HepG2 (cell line): Measurements from ENCODE around the gene ENPP7. TPM values are rescaled to one million over a fixed set of nuclear protein-coding genes. Genes with fewer than 3 reads are reported as not detected.

Experiments
- ATAC-seq: fragments of 200-7000 bp; cut with Tn5 transposase; 3 replicates; pipeline ENCODE4 v1.9.1; 2020; ENCODE audit warnings: mild to moderate bottlenecking, moderate library complexity
- BruUV-seq: library from RNA; stranded (reverse); fragments of 400-500 nt; replicated peaks from 2 replicates; lab custom pipeline; 2021; lab: Mats Ljungman, UMichigan
- CTCF ChIA-PET: fragments of 300-600 bp; formaldehyde crosslinking; extraction: SDS; loops from one replicate; lab custom pipeline; 2021; ENCODE audit warnings: low total read pairs, inconsistent platforms, low intra/inter-chr PET ratio; lab: Yijun Ruan, JAX
- POLR2A ChIA-PET: fragments of 350-600 bp; sonication (Branson Sonifier 250); formaldehyde crosslinking; loops from one replicate; lab custom pipeline; 2020; ENCODE audit warnings: antibody characterized with exemption, inconsistent platforms; lab: Yijun Ruan, JAX
- DNase-seq: peaks from one replicate; pipeline ENCODE4 v3.0.0-alpha.2; 2015; ENCODE audit warnings: low spot score
- FAIRE-seq: peaks from 3 replicates; lab custom pipeline; 2011; peaks lifted over from hg19 to GRCh38; lab: Jason Lieb, UNC
- H2AFZ ChIP-seq: one replicate; pipeline ENCODE4 v1.6.1; 2011; ENCODE audit warnings: low read length, inconsistent platforms
- H3K27ac ChIP-seq: fragments of 300-600 bp; 3 replicates; pipeline ENCODE4 v1.8.0; 2011; ENCODE audit warnings: mixed run types, mild to moderate bottlenecking, mixed read lengths, low read length, inconsistent platforms; ENCODE audit not compliant: insufficient read depth; ENCODE audit errors: extremely low read length
- H3K27me3 ChIP-seq, 2 experiments: fragments of 200-600 bp in 1 of 2; 2 replicates in 1 of 2; 3 replicates in 1 of 2; pipeline versions ENCODE4 v1.6.0 to v1.8.0; 2011; ENCODE audit warnings: low read length in 2 of 2, mild to moderate bottlenecking in 2 of 2, moderate library complexity in 2 of 2, inconsistent platforms in 1 of 2; ENCODE audit not compliant: insufficient read depth in 2 of 2, control insufficient read depth in 1 of 2
- H3K36me3 ChIP-seq, 2 experiments: fragments of 200-600 bp in 1 of 2; replicated peaks in 1 of 2; 2 replicates in 1 of 2; 3 replicates in 1 of 2; pipeline versions ENCODE4 v1.5.1 to v1.8.0; 2011; ENCODE audit warnings: low read length in 2 of 2, inconsistent platforms in 1 of 2; ENCODE audit not compliant: insufficient read depth in 2 of 2, control insufficient read depth in 1 of 2
- H3K4me1 ChIP-seq: 2 replicates; pipeline ENCODE4 v1.5.1; 2012; ENCODE audit warnings: low read length, inconsistent platforms; ENCODE audit not compliant: insufficient read depth
- H3K4me2 ChIP-seq: 2 replicates; pipeline ENCODE4 v1.6.0; 2011; ENCODE audit warnings: low read depth, low read length, inconsistent platforms
- H3K4me3 ChIP-seq, 3 experiments: fragments of 200-600 bp in 1 of 3; sonication (generic), shearing (Covaris generic) in 1 of 3; replicated peaks in 1 of 3; 2 replicates each; pipeline ENCODE4 v1.5.1; 2011 to 2016; ENCODE audit warnings: low read length in 3 of 3, inconsistent platforms in 2 of 3, low read depth in 2 of 3, mild to moderate bottlenecking in 2 of 3, control low read depth in 1 of 3, mixed read lengths in 1 of 3; ENCODE audit not compliant: insufficient read depth in 1 of 3
- H3K79me2 ChIP-seq: one replicate; pipeline ENCODE4 v1.6.1; 2011; ENCODE audit warnings: low read length, inconsistent platforms; ENCODE audit not compliant: insufficient read depth
- H3K9ac ChIP-seq: 2 replicates; pipeline ENCODE4 v1.6.0; 2011; ENCODE audit warnings: mild to moderate bottlenecking, low read depth, low read length, inconsistent platforms; ENCODE audit not compliant: insufficient read depth
- H3K9me3 ChIP-seq: 2 replicates; pipeline ENCODE4 v1.5.1; 2012; ENCODE audit warnings: mild to moderate bottlenecking, low read length
- H4K20me1 ChIP-seq: 2 replicates; pipeline ENCODE4 v1.6.0; 2011; ENCODE audit warnings: inconsistent platforms, mild to moderate bottlenecking, low read length, moderate library complexity; ENCODE audit not compliant: insufficient read depth
- CREB1 ChIP-seq, 2 experiments: fragments of 450-650 bp in 1 of 2; IDR thresholded peaks; 2 replicates each; pipeline ENCODE4 v1.6.1; 2016 to 2017; ENCODE audit warnings: control low read depth in 1 of 2, mild to moderate bottlenecking in 1 of 2, missing compliant biosample characterization in 1 of 2, missing genetic modification characterization in 1 of 2
- GABPB1 ChIP-seq: IDR thresholded peaks from 2 replicates; pipeline ENCODE4 v1.6.1; 2016; ENCODE audit warnings: mild to moderate bottlenecking, missing genetic modification reagents, moderate library complexity, missing compliant biosample characterization
- GFI1 ChIP-seq: sonication (generic); formaldehyde crosslinking; IDR thresholded peaks from 2 replicates; pipeline ENCODE4 v1.5.0; 2020; ENCODE audit warnings: missing genetic modification reagents, mild to moderate bottlenecking, borderline replicate concordance
- SCMH1 ChIP-seq: sonication (generic); formaldehyde crosslinking; IDR thresholded peaks from 2 replicates; pipeline ENCODE4 v1.9.0; 2021; ENCODE audit warnings: missing genetic modification reagents, mild to moderate bottlenecking, borderline replicate concordance
- SP1 ChIP-seq, 2 experiments: fragments of 450-650 bp in 1 of 2; sonication (generic) in 1 of 2; formaldehyde crosslinking in 1 of 2; IDR thresholded peaks; 2 replicates each; pipeline versions ENCODE4 v1.4.0 to v1.6.1; 2016 to 2020; ENCODE audit warnings: missing genetic modification reagents in 1 of 2
- ZMYM2 ChIP-seq: sonication (generic); formaldehyde crosslinking; IDR thresholded peaks from 2 replicates; pipeline ENCODE4 v1.8.0; 2022; ENCODE audit warnings: mild to moderate bottlenecking, missing genetic modification reagents
- ZNF451 ChIP-seq: sonication (generic); formaldehyde crosslinking; IDR thresholded peaks from 2 replicates; pipeline ENCODE4 v1.5.0; 2020; ENCODE audit warnings: mild to moderate bottlenecking, missing genetic modification reagents
- ZNF724P ChIP-seq: sonication (generic); formaldehyde crosslinking; IDR thresholded peaks from 2 replicates; pipeline ENCODE4 v1.8.0; 2022; ENCODE audit warnings: missing genetic modification reagents, borderline replicate concordance
- ZNF780A ChIP-seq: sonication (generic); formaldehyde crosslinking; IDR thresholded peaks from 2 replicates; pipeline ENCODE4 v1.8.0; 2022; ENCODE audit warnings: mild to moderate bottlenecking, missing genetic modification reagents, moderate library complexity
- WGBS: methylation state at CpG from one replicate; pipeline ENCODE4 v1.1.6; 2017; ENCODE audit warnings: low lambda C conversion rate; 5-methylcytosine and 5-hydroxymethylcytosine counted together
- in situ Hi-C: cut with HindIII; loops from 2 replicates; pipeline ENCODE4 v1.10.0; 2017; ENCODE audit warnings: low pct_unique_long_range_greater_than_20kb; ENCODE audit not compliant: extremely low pct_ligation_motif_present
- intact Hi-C: fragments of 100-400 bp; cut with micrococcal nuclease; formaldehyde crosslinking; loops from one replicate; pipeline ENCODE4 v1.10.0; 2022; ENCODE audit not compliant: unreplicated experiment
- polyA plus RNA-seq, 8 experiments: library from polyadenylated mRNA; depleted of rRNA in 3 of 8; stranded (reverse) in 7 of 8; unstranded in 1 of 8; fragments of >200 nt; fragmentation: Illumina TruSeq in 4 of 8; extraction: Trizol in 4 of 8; gene quantifications; 2 replicates each; pipeline versions ENCODE4 v1.2.1 to v1.2.3, GENCODE V29; 2011 to 2016; ENCODE audit warnings: low read depth in 4 of 8, missing spikeins in 1 of 8, mixed read lengths in 1 of 8; ENCODE audit not compliant: insufficient read depth in 1 of 8
- total RNA-seq, 5 experiments: library from RNA; depleted of rRNA; stranded (reverse); fragments of >200 nt; fragmentation: Illumina TruSeq; extraction: Trizol; gene quantifications; 2 replicates each; pipeline ENCODE4 v1.2.3, GENCODE V29; 2016; ENCODE audit warnings: low read depth in 1 of 5
- TF ChIP-seq, protein P1 (sequence below): sonication (generic); formaldehyde crosslinking; IDR thresholded peaks from 2 replicates; pipeline ENCODE4 v1.4.0; 2020; ENCODE audit warnings: missing genetic modification reagents
- TF ChIP-seq, protein P2 (sequence below): sonication (generic); IDR thresholded peaks from 2 replicates; pipeline ENCODE4 v1.6.1; 2016; ENCODE audit warnings: low read depth, borderline replicate concordance
- TF ChIP-seq, protein P3 (sequence below): IDR thresholded peaks from 2 replicates; pipeline ENCODE4 v1.6.1; 2012; ENCODE audit warnings: inconsistent platforms

Gene ENPP7
- total and polyA plus RNA-seq, 2 of the 13 experiments (the other 11 are each of a cell fraction or from before 2014, with no cell fraction given) = 1.1 to 2.2 TPM

DNA sequence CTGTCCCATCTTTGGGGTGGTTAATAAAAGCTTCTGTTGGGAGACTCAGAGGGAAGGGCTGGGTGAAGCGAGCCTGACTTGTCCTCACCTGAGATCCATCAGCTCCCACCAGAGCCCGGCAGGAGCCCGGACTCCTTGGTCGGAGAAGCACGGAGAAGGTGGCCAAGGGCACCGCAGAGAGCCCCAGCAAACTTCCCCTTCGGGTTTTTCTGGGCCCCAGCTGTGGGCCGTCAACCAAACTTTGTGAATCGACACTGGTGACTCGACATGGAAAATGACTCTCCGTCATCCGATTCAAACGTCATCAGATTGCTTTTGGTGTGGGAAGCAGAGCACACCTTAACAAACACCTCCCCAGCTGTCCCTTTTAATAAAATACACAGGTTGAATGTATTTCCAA is 21.4 kb downstream of the ENPP7 start:
- Histone ChIP-seq H3K4me1 (peaks cover 49% of the 10 kb centered on the region), H3K27me3 (peaks cover 8 to 34% of the 10 kb centered on the region in 2 experiments), H3K36me3 (no peaks in the 10 kb centered on the region), H3K9me3 (no peaks in the 10 kb centered on the region), H3K4me3 (no peak overlapping the region), H3K4me2 (no peak overlapping the region), H4K20me1 (no peaks in the 10 kb centered on the region), H3K27ac (no peak overlapping the region), H2AFZ (no peak overlapping the region), H3K9ac (no peak overlapping the region), H3K79me2 (no peaks in the 10 kb centered on the region)
- intact Hi-C loops (no loop called here), in situ Hi-C loops (no loop called here)
- no peak for FAIRE-seq
- DNase-seq = no peak
- ChIA-PET CTCF (interaction anchor here (0.6 kb wide), 1 partner anchor 240 kb away, joined by 3 read pairs; no protein-coding TSS in a partner anchor), POLR2A (interaction anchor here (2.4 kb wide), 1 partner anchor 8 kb away, joined by 6 read pairs; no protein-coding TSS in a partner anchor)
- ATAC-seq = no peak
- WGBS = 65% methylated on average over 13 of the region's 13 CpGs
- BruUV-seq = no TSS peak
- TF ChIP-seq ZNF451 (CRISPR knock-in tag) (no peak), ZNF724P (CRISPR knock-in tag) (no peak), SCMH1 (CRISPR knock-in tag) (no peak), CREB1 (IDR thresholded peaks at IDR 0.05) (peak; percentile 35; the same call in 1 of the 2 replicates), CREB1 (CRISPR knock-in tag; IDR thresholded peaks at IDR 0.05) (no peak), ZNF780A (CRISPR knock-in tag) (no peak), SP1 (IDR thresholded peaks at IDR 0.05) (no peak), SP1 (CRISPR knock-in tag; IDR thresholded peaks at IDR 0.05) (no peak)

DNA sequence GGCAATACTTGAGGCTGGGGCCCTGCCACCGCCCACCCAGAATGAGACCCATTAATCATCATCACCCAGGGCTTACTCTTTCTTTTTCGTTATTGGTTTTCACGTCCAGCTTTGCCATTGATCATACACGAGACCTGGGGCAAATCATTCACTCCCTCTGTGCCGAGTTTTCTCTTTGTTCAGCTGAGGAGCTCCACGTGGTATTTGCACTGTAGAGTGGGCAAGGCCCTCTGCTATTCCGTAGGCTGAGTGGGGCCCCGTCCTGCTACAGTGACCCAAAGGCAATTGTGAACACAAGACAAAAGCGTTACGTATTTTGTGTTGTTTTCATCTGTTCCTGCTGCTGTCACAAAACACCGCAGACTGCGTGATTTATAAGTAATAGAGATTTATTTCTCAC is 23.6 kb downstream of the ENPP7 start:
- Histone ChIP-seq H3K27ac (no peak overlapping the region), H3K36me3 (no peaks in the 10 kb centered on the region), H3K79me2 (no peaks in the 10 kb centered on the region), H3K4me2 (peak overlapping the region; percentile 19; the same call in 1 of the 2 replicates), H2AFZ (no peak overlapping the region), H3K27me3 (peaks cover 3 to 13% of the 10 kb centered on the region in 2 experiments), H3K4me3 (no peak overlapping the region), H3K9me3 (no peaks in the 10 kb centered on the region), H3K9ac (no peak overlapping the region), H3K4me1 (peaks cover 35% of the 10 kb centered on the region), H4K20me1 (no peaks in the 10 kb centered on the region)
- ATAC-seq (peak; percentile 43; the same call in 1 of the 3 replicates), DNase-seq (no peak), FAIRE-seq (no peak)
- no TSS peak for BruUV-seq
- intact Hi-C loops (no loop called here), in situ Hi-C loops (no loop called here)
- 31% methylated on average over 12 of the region's 12 CpGs for WGBS
- ChIA-PET POLR2A (interaction anchor here (1.3 to 1.6 kb wide), 2 partner anchors 8 to 12 kb away, joined by 3 to 4 read pairs; no protein-coding TSS in a partner anchor), CTCF (no interaction called here)
- TF ChIP-seq ZMYM2 (CRISPR knock-in tag) (0 out of 2 replicates have a peak, but pooled peaks have one; percentile 38), GABPB1 (no peak), GFI1 (CRISPR knock-in tag) (no peak)
- TF ChIP-seq, protein P1, sequence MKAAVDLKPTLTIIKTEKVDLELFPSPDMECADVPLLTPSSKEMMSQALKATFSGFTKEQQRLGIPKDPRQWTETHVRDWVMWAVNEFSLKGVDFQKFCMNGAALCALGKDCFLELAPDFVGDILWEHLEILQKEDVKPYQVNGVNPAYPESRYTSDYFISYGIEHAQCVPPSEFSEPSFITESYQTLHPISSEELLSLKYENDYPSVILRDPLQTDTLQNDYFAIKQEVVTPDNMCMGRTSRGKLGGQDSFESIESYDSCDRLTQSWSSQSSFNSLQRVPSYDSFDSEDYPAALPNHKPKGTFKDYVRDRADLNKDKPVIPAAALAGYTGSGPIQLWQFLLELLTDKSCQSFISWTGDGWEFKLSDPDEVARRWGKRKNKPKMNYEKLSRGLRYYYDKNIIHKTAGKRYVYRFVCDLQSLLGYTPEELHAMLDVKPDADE (CRISPR knock-in tag) = no peak
- TF ChIP-seq, protein P2, sequence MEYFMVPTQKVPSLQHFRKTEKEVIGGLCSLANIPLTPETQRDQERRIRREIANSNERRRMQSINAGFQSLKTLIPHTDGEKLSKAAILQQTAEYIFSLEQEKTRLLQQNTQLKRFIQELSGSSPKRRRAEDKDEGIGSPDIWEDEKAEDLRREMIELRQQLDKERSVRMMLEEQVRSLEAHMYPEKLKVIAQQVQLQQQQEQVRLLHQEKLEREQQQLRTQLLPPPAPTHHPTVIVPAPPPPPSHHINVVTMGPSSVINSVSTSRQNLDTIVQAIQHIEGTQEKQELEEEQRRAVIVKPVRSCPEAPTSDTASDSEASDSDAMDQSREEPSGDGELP = peak; percentile 51; the same call in 1 of the 2 replicates
- TF ChIP-seq, protein P3, sequence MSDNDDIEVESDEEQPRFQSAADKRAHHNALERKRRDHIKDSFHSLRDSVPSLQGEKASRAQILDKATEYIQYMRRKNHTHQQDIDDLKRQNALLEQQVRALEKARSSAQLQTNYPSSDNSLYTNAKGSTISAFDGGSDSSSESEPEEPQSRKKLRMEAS = peak; percentile 55; the same call in 1 of the 2 replicates
